Right cardiac atrium (tissue), 5 donors: ENCODE data around the gene OR1B1. TPM values are rescaled to one million over a fixed set of nuclear protein-coding genes. Genes with fewer than 3 reads are reported as not detected.
"Not testable (repeated sequence)": the region's sequence is repeated elsewhere in the genome, so short reads cannot be mapped to it uniquely, and the experiment has no call there.

ENCODE experiments used
- ATAC-seq, 2 donors: fragments of 200-7000 bp; cut with Tn5 transposase; one replicate each; pipeline versions ENCODE4 v1.8.0 to v1.9.1; 2020; ENCODE audit warnings: moderate library complexity in 2 of 2, mild to moderate bottlenecking in 1 of 2
- DNase-seq, 3 donors: peaks; one replicate each; pipeline ENCODE4 v3.0.0-alpha.2; 2020
- H3K27ac ChIP-seq: one replicate; pipeline ENCODE4 v1.5.1; 2013; ENCODE audit warnings: mild to moderate bottlenecking, low read length, control low read depth, moderate library complexity
- H3K27me3 ChIP-seq: one replicate; pipeline ENCODE4 v1.6.1; 2013; ENCODE audit not compliant: control insufficient read depth, insufficient read depth
- H3K4me1 ChIP-seq: one replicate; pipeline ENCODE4 v1.6.1; 2013; ENCODE audit warnings: low read length; ENCODE audit not compliant: control insufficient read depth, insufficient read depth
- H3K4me3 ChIP-seq: one replicate; pipeline ENCODE4 v1.5.1; 2013; ENCODE audit warnings: low read length, control low read depth
- H3K9me3 ChIP-seq: one replicate; pipeline ENCODE4 v1.6.1; 2013; ENCODE audit warnings: low read length; ENCODE audit not compliant: control insufficient read depth
- WGBS: extraction: QIAGEN DNeasy Blood & Tissue Kit; methylation state at CpG from one replicate; pipeline ENCODE4 v1.1.7; 2013; 5-methylcytosine and 5-hydroxymethylcytosine counted together
- intact Hi-C, 4 donors: fragments of 100-400 bp; cut with DNase I; formaldehyde crosslinking; loops; one replicate each; pipeline versions ENCODE4 v1.11.0 to v1.14.0; 2022 to 2023
- polyA plus RNA-seq: library from polyadenylated mRNA; stranded (reverse); fragments of 200-250 nt; gene quantifications from one replicate; pipeline ENCODE4 v1.2.3, GENCODE V29; 2013
- total RNA-seq, 4 donors: library from RNA; stranded (reverse); fragmentation: NEBNext Ultra II Directional; extraction: Animal tissue kit (Norgen Biotek cat#: 25700); gene quantifications; one replicate each; pipeline ENCODE4 v1.2.1, GENCODE V29; 2021
- donor health status: healthy with polysubstance abuse.
- donor health status: DM: no; HTN: yes; CAD: no.
- donor health status: DM: no; HTN: no; CAD: no.
- donor health status: DM: no; HTN: yes; CAD: no; lungs with severe emphysema.
- donor health status: DM: yes; HTN: yes; CAD: no.

The OR1B1 gene
- total and polyA plus RNA-seq, 5 donors: not detected

DNA sequence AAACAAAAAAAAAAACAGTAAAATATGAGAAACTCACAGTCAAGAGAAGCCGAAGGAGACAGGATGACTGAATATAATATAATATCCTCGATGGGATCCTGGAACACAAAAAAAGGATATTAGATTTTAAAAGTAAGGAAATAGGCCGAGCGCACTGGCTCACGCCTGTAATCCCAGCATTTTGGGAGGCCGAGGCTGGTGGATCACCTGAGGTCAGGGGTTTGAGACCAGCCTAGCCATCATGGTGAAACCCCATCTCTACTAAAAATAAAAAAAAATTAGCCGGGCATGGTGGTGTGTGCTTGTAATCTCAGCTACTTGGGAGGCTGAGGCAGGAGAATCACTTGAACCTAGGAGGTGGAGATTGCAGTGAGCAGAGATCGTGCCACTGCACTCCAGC, 74.1 kb downstream of the OR1B1 start, which contains the start of gene OR1L8:
Gene OR1L8 (minus strand): TSS at position 101 of the 400 bp plus-strand sequence. CDS start 14,907 bp downstream, outside the sequence.
- H3K4me1 ChIP-seq, intact Hi-C loops, H3K27me3 ChIP-seq, H3K4me3 ChIP-seq, H3K9me3 ChIP-seq, ATAC-seq, H3K27ac ChIP-seq, DNase-seq: not testable (repeated sequence)
- WGBS: 85% methylated on average over 8 of the region's 8 CpGs

DNA sequence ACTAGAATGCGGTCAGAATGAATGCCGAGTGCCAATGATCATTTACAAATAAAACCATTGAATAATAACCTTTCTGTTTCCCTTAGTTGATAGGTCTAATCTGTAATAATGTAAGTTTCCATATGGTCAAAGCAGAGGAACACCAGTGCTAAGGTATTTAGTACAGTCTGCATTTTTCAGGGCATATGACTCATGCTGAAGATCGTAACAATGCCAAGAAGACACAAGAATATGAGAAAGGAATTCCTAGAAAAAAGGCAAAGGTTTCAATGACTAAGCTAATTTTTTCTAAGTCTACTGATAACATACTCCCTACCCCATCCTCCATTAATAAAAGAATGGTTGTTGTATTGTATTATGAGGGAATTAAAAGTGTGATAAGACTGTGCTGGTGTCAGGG, 77.1 kb downstream of the OR1B1 start:
- H3K4me1 ChIP-seq: no peaks in the 10 kb centered on the region
- H3K4me3 ChIP-seq: no peak overlapping the region
- no peak for DNase-seq
- 75% methylated on average over 3 of the region's 3 CpGs for WGBS
- no peaks in the 10 kb centered on the region for H3K9me3 ChIP-seq
- no peak overlapping the region for H3K27ac ChIP-seq
- ATAC-seq: no peak
- no peaks in the 10 kb centered on the region for H3K27me3 ChIP-seq
- intact Hi-C loops: no loop called here

DNA sequence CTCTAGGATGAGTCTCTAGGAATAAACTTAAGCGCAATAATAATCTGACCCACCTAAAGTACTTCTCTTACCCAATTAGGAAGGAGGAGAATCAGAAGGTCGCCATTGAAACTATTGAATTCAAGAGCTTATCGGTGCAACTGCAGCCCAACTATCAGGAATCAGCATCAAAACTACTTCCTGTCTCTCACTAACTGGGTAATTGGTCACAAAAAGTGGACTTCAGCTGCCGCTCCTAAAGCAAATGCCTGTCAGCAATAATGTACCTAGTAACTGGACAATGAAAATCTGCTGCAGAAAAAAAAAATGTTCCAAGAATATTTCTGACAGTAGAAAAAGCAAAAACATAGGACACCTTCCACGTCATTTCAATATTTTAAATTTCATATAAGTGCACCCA, 77.6 kb downstream of the OR1B1 start:
- no peak overlapping the region for H3K27ac ChIP-seq
- WGBS: 59% methylated on average over 5 of the region's 5 CpGs
- no peak for DNase-seq
- no peak overlapping the region for H3K4me3 ChIP-seq
- no peaks in the 10 kb centered on the region for H3K27me3 ChIP-seq
- no peak for ATAC-seq
- intact Hi-C loops: no loop called here
- H3K4me1 ChIP-seq: no peaks in the 10 kb centered on the region
- no peaks in the 10 kb centered on the region for H3K9me3 ChIP-seq

Other genes with a start within 250 kb of the OR1B1 start
- not detected for gene OR1J1, start 179.7 kb downstream of the OR1B1 start, total RNA-seq
- gene OR1J1, start 179.7 kb downstream of the OR1B1 start, polyA plus RNA-seq: not detected
- not detected for gene OR1J2, start 146.8 kb downstream of the OR1B1 start, total RNA-seq
- not detected for gene OR1J2, start 146.8 kb downstream of the OR1B1 start, polyA plus RNA-seq
- gene OR1J4, start 138.5 kb downstream of the OR1B1 start, total RNA-seq: not detected
- not detected for gene OR1J4, start 138.5 kb downstream of the OR1B1 start, polyA plus RNA-seq
- not detected for gene OR1N1, start 130.3 kb downstream of the OR1B1 start, total RNA-seq
- gene OR1N1, start 130.3 kb downstream of the OR1B1 start, polyA plus RNA-seq: not detected
- gene OR1N2, start 104.5 kb downstream of the OR1B1 start, total RNA-seq: not detected
- not detected for gene OR1N2, start 104.5 kb downstream of the OR1B1 start, polyA plus RNA-seq
- under 1 TPM in 3 of 4 donors, not detected in 1; 0.14 to 0.61 (median 0.43) TPM for gene OR1L8, start 74.2 kb downstream of the OR1B1 start, total RNA-seq
- 0.05 TPM for gene OR1L8, start 74.2 kb downstream of the OR1B1 start, polyA plus RNA-seq
- gene OR1Q1, start 42.9 kb downstream of the OR1B1 start, total RNA-seq: not detected
- gene OR1Q1, start 42.9 kb downstream of the OR1B1 start, polyA plus RNA-seq: not detected
- gene OR1L1, start 4.1 kb upstream of the OR1B1 start, total RNA-seq: not detected
- not detected for gene OR1L1, start 4.1 kb upstream of the OR1B1 start, polyA plus RNA-seq
- not detected for gene OR1L3, start 17.5 kb upstream of the OR1B1 start, total RNA-seq
- gene OR1L3, start 17.5 kb upstream of the OR1B1 start, polyA plus RNA-seq: not detected
- gene OR1L4, start 66.4 kb upstream of the OR1B1 start, total RNA-seq: not detected
- gene OR1L4, start 66.4 kb upstream of the OR1B1 start, polyA plus RNA-seq: not detected
- gene OR1L6, start 84.7 kb upstream of the OR1B1 start, total RNA-seq: not detected
- gene OR1L6, start 84.7 kb upstream of the OR1B1 start, polyA plus RNA-seq: not detected
- not detected for gene OR5C1, start 131.3 kb upstream of the OR1B1 start, total RNA-seq
- gene OR5C1, start 131.3 kb upstream of the OR1B1 start, polyA plus RNA-seq: not detected
- gene OR1K1, start 142.5 kb upstream of the OR1B1 start, total RNA-seq: not detected
- gene OR1K1, start 142.5 kb upstream of the OR1B1 start, polyA plus RNA-seq: not detected
- 10 to 100 TPM in 2 of 4 donors, 1 to 10 TPM in 2; 8.6 to 11.6 (median 10.4) TPM for gene PDCL, start 171.0 kb upstream of the OR1B1 start, total RNA-seq
- gene PDCL, start 171.0 kb upstream of the OR1B1 start, polyA plus RNA-seq: 6.4 TPM
- 10 to 100 TPM; 38.2 to 42.1 (median 40.0) TPM for gene RC3H2, start 247.7 kb upstream of the OR1B1 start, total RNA-seq
- 11.5 TPM for gene RC3H2, start 247.7 kb upstream of the OR1B1 start, polyA plus RNA-seq